Measurements from ENCODE around the gene NRXN3. TPM values are rescaled to one million over a fixed set of nuclear protein-coding genes. Genes with fewer than 3 reads are reported as not detected.

NRXN3 gene
- polyA plus RNA-seq, 1 experiment: 7.0 TPM

- Histone ChIP-seq H3K36me3 (ENCODE audit: control insufficient read depth, insufficient read depth, low read length) (no peaks in the 10 kb centered on the region), H3K27me3 (ENCODE audit: control insufficient read depth, insufficient read depth, low read length) (peaks cover 1% of the 10 kb centered on the region; the same call in 1 of the 2 replicates), H3K4me3 (ENCODE audit: low read depth, low read length) (no peak overlapping the region)
- TF ChIP-seq CTCF (IDR thresholded peaks at IDR 0.05; ENCODE audit: insufficient read depth, low read depth, low read length): peak; percentile 41; the same call in 1 of the 2 replicates
- POLR2A ChIA-PET: no interaction called here
- CTCF ChIA-PET: interaction anchor here (0.9 to 6.3 kb wide), 8 partner anchors 10 to 734 kb away, joined by 3 to 35 read pairs (median 6); no protein-coding TSS in a partner anchor
- no peak for DNase-seq (ENCODE audit: low read depth)
Measured at GRCh38 chr14:78595797-78596196, 425.6 kb downstream of the NRXN3 start.

GRCh38 chr14:78598046-78598920 is 428.1 kb downstream of the NRXN3 start:
- ChIA-PET POLR2A (no interaction called here), CTCF (interaction anchor here (0.7 to 6.3 kb wide), 29 partner anchors 8 to 940 kb away, joined by 3 to 35 read pairs (median 4); no protein-coding TSS in a partner anchor)
- no peak for DNase-seq (ENCODE audit: low read depth)
- TF ChIP-seq CTCF (IDR thresholded peaks at IDR 0.05; ENCODE audit: insufficient read depth, low read depth, low read length): peak; percentile 92
- Histone ChIP-seq H3K36me3 (ENCODE audit: control insufficient read depth, insufficient read depth, low read length) (no peaks in the 10 kb centered on the region), H3K4me3 (ENCODE audit: low read depth, low read length) (no peak overlapping the region), H3K27me3 (ENCODE audit: control insufficient read depth, insufficient read depth, low read length) (peaks cover 1% of the 10 kb centered on the region; the same call in 1 of the 2 replicates)

- ChIA-PET CTCF (interaction anchor here (1.2 to 2.1 kb wide), 2 partner anchors 8 to 745 kb away, joined by 3 to 11 read pairs; no protein-coding TSS in a partner anchor), POLR2A (no interaction called here)
- H3K36me3 ChIP-seq (ENCODE audit: control insufficient read depth, insufficient read depth, low read length): no peaks in the 10 kb centered on the region
- H3K27me3 ChIP-seq (ENCODE audit: control insufficient read depth, insufficient read depth, low read length): no peaks in the 10 kb centered on the region
- TF ChIP-seq CTCF (IDR thresholded peaks at IDR 0.05; ENCODE audit: insufficient read depth, low read depth, low read length): no peak
- DNase-seq (ENCODE audit: low read depth): no peak
- H3K4me3 ChIP-seq (ENCODE audit: low read depth, low read length): no peak overlapping the region
Measured at GRCh38 chr14:78605025-78605762, 435.0 kb downstream of the NRXN3 start.

GRCh38 chr14:78605897-78606500 is 435.8 kb downstream of the NRXN3 start:
- H3K4me3 ChIP-seq (ENCODE audit: low read depth, low read length): no peak overlapping the region
- no peaks in the 10 kb centered on the region for H3K27me3 ChIP-seq (ENCODE audit: control insufficient read depth, insufficient read depth, low read length)
- DNase-seq (ENCODE audit: low read depth): peak; percentile 88
- no peaks in the 10 kb centered on the region for H3K36me3 ChIP-seq (ENCODE audit: control insufficient read depth, insufficient read depth, low read length)
- TF ChIP-seq CTCF (IDR thresholded peaks at IDR 0.05; ENCODE audit: insufficient read depth, low read depth, low read length): no peak
- ChIA-PET CTCF (interaction anchor here (0.8 to 2.1 kb wide), 3 partner anchors 9 to 746 kb away, joined by 3 to 11 read pairs (median 3); no protein-coding TSS in a partner anchor), POLR2A (no interaction called here)

Data from BJ (cell line).